ENCODE measurements around the gene CHSY3.

DNA sequence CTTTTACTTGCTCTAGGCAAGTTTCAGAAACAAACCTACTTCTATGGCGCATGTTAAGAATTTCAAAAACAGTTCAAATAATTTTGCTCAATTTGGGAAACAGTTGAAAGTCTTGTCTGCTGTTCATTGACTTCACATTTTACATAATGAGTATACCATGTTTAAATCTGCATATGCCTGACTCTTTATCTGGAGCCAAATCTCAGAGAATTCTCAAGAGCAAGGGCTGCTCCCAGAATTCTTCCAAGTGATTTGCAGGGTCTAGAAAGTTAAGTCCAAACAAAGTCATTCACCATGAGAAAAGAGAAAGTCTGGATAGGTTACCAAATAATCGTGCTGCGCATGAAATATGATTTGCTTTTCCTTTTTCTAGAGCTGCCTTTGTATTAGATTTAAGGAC is 160.2 kb downstream of the CHSY3 start:
- TF ChIP-seq, protein P1, sequence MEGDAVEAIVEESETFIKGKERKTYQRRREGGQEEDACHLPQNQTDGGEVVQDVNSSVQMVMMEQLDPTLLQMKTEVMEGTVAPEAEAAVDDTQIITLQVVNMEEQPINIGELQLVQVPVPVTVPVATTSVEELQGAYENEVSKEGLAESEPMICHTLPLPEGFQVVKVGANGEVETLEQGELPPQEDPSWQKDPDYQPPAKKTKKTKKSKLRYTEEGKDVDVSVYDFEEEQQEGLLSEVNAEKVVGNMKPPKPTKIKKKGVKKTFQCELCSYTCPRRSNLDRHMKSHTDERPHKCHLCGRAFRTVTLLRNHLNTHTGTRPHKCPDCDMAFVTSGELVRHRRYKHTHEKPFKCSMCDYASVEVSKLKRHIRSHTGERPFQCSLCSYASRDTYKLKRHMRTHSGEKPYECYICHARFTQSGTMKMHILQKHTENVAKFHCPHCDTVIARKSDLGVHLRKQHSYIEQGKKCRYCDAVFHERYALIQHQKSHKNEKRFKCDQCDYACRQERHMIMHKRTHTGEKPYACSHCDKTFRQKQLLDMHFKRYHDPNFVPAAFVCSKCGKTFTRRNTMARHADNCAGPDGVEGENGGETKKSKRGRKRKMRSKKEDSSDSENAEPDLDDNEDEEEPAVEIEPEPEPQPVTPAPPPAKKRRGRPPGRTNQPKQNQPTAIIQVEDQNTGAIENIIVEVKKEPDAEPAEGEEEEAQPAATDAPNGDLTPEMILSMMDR (IDR thresholded peaks at IDR 0.05; ENCODE audit: low read depth, low read length) = no peak
- TF ChIP-seq POLR2A (IDR thresholded peaks at IDR 0.05; ENCODE audit: extremely low read depth, insufficient read length) (no peak), MYC (IDR thresholded peaks at IDR 0.05; ENCODE audit: low read depth, low read length) (no peak)
- TF ChIP-seq, protein P2, sequence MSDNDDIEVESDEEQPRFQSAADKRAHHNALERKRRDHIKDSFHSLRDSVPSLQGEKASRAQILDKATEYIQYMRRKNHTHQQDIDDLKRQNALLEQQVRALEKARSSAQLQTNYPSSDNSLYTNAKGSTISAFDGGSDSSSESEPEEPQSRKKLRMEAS (IDR thresholded peaks at IDR 0.05; ENCODE audit: low read depth, low read length) = no peak

All from NB4 (cell line).